ENCODE results near the gene OS9. TPM values are rescaled to one million over a fixed set of nuclear protein-coding genes. Genes with fewer than 3 reads are reported as not detected.

The OS9 gene
- total RNA-seq, 6 donors from 2014 or later, result 171 to 305 (median 278) TPM

DNA sequence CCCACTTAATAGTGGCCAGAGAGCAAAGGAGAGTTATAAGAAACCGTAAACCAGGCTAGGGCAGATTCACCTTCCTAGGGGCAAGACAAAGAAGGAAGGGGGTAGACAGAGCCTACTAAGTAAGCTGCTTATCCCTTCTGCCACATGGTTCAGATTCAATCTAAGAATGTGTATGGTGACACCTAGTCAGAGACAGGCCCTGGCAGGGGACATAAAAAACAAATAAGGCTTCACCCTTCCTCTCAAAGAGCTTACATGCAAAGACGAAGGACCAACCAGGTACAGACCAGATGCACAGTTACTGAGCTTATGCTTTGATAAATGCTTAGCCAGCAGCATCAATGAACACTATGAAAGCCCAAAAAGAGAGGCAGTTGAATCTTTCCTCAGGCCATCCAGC, 68.5 kb downstream of the OS9 start:
- ATAC-seq (ENCODE audit: low FRiP score in 2 of 2) (no peak), DNase-seq (no peak)
- peaks cover 0 to 24% (median 19%) of the 10 kb centered on the region in 4 donors for H3K27me3 ChIP-seq
- H3K9me3 ChIP-seq, result no peaks in the 10 kb centered on the region
- peaks cover 0 to 16% (median 12%) of the 10 kb centered on the region in 4 donors for H3K36me3 ChIP-seq
- H3K27ac ChIP-seq, result no peak overlapping the region
- peaks cover 26 to 34% (median 31%) of the 10 kb centered on the region in 4 donors for H3K4me1 ChIP-seq
- H3K4me3 ChIP-seq, result no peak overlapping the region
- no peak for TF ChIP-seq POLR2AphosphoS5 (IDR thresholded peaks at IDR 0.05)
- TF ChIP-seq, protein P1, sequence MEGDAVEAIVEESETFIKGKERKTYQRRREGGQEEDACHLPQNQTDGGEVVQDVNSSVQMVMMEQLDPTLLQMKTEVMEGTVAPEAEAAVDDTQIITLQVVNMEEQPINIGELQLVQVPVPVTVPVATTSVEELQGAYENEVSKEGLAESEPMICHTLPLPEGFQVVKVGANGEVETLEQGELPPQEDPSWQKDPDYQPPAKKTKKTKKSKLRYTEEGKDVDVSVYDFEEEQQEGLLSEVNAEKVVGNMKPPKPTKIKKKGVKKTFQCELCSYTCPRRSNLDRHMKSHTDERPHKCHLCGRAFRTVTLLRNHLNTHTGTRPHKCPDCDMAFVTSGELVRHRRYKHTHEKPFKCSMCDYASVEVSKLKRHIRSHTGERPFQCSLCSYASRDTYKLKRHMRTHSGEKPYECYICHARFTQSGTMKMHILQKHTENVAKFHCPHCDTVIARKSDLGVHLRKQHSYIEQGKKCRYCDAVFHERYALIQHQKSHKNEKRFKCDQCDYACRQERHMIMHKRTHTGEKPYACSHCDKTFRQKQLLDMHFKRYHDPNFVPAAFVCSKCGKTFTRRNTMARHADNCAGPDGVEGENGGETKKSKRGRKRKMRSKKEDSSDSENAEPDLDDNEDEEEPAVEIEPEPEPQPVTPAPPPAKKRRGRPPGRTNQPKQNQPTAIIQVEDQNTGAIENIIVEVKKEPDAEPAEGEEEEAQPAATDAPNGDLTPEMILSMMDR (IDR thresholded peaks at IDR 0.05), result no peak
- no peak for TF ChIP-seq POLR2A (IDR thresholded peaks at IDR 0.05)
- TF ChIP-seq EP300 (IDR thresholded peaks at IDR 0.05), result no peak
- 87 to 92% methylated on average over 2 of the region's 2 CpGs for WGBS, 2 donors

DNA sequence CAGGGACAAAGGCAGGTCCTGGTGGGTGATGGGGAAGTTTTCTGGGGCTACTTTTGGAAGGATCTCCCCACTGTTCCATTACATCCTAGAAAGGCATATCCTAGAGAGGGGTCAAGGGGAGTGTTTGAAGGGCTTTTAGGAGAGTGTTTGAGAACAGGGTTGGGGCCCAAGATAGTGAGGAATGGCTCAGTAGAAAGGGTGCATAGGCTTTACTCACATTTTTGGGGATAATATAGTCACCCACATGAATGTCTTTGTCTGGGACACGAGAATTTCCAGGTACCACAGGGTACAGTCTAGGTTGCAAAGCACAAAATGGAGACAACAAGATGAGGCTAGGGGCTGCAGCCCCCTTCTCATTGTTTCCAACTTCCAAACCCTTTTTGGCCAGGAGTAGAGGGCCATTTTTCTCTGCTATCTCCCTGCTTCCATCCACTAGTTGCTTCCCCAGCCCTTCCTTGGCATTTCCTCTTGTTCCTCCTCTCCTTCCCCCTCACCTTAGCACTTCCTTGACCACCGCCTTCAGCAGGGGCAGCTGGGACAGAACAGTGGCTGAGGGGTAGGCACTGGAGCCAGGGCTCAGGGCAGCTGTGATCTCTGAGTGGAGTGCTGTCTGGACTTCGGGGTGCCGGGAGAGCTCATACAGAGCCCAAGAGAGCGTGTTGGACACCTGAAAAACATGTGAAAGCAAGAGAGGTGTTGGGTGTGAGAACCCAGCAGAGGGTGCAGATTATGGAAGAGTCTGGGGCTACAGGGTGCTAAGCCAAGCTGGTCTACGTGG, 70.1 kb downstream of the OS9 start:
- 65 to 80% methylated on average over 6 of the region's 6 CpGs for WGBS, 2 donors
- no peak for ATAC-seq (ENCODE audit: low FRiP score in 2 of 2)
- Histone ChIP-seq H3K27ac (no peak overlapping the region), H3K9me3 (no peaks in the 10 kb centered on the region), H3K27me3 (peaks cover 0 to 24% (median 19%) of the 10 kb centered on the region in 4 donors), H3K4me3 (peak overlapping the region in 3 of 4 donors; percentile 42 to 56 (median 51)), H3K36me3 (peaks cover 0 to 8% (median 3%) of the 10 kb centered on the region in 4 donors), H3K4me1 (peaks cover 26 to 34% (median 31%) of the 10 kb centered on the region in 4 donors)
- no peak for TF ChIP-seq POLR2AphosphoS5 (IDR thresholded peaks at IDR 0.05)
- TF ChIP-seq EP300 (IDR thresholded peaks at IDR 0.05), result no peak
- TF ChIP-seq, protein P1 (IDR thresholded peaks at IDR 0.05), result no peak
- no peak for TF ChIP-seq POLR2A (IDR thresholded peaks at IDR 0.05)
- DNase-seq, result no peak

DNA sequence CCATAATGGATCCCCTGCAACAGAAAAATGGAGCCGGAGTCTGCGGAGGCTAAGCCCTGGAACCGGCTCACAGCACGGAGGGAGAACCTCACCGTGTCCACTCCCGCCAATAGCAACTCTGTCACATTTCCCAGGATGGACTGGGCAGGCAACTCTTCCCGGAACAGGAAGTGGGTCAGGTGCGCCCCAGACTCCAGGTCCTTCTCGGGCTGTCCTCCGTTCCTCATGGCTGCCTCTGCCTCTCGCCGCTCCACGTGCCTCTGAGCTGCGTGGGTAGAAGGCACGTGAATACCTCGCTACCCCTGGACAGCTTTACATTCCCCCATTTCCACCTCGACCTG, 70.7 kb downstream of the OS9 start:
- WGBS, 2 donors, result 15 to 25% methylated on average over 8 to 16 of the region's 17 CpGs
- no peak overlapping the region for H3K27ac ChIP-seq
- no peaks in the 10 kb centered on the region for H3K9me3 ChIP-seq
- peaks cover 0 to 24% (median 19%) of the 10 kb centered on the region in 4 donors for H3K27me3 ChIP-seq
- H3K4me1 ChIP-seq, result peaks cover 26 to 34% (median 31%) of the 10 kb centered on the region in 4 donors
- TF ChIP-seq POLR2A (IDR thresholded peaks at IDR 0.05), result no peak
- no peak for TF ChIP-seq POLR2AphosphoS5 (IDR thresholded peaks at IDR 0.05)
- no peak for TF ChIP-seq EP300 (IDR thresholded peaks at IDR 0.05)
- TF ChIP-seq, protein P1 (IDR thresholded peaks at IDR 0.05), result no peak
- H3K36me3 ChIP-seq, result peaks cover 0 to 10% (median 5%) of the 10 kb centered on the region in 4 donors
- peak overlapping the region in 3 of 4 donors; percentile 42 to 56 (median 51) for H3K4me3 ChIP-seq
- peak in 1 of 2 donors; percentile 52 for DNase-seq
- peak; percentile 1 to 48 for ATAC-seq (ENCODE audit: low FRiP score in 2 of 2)

DNA sequence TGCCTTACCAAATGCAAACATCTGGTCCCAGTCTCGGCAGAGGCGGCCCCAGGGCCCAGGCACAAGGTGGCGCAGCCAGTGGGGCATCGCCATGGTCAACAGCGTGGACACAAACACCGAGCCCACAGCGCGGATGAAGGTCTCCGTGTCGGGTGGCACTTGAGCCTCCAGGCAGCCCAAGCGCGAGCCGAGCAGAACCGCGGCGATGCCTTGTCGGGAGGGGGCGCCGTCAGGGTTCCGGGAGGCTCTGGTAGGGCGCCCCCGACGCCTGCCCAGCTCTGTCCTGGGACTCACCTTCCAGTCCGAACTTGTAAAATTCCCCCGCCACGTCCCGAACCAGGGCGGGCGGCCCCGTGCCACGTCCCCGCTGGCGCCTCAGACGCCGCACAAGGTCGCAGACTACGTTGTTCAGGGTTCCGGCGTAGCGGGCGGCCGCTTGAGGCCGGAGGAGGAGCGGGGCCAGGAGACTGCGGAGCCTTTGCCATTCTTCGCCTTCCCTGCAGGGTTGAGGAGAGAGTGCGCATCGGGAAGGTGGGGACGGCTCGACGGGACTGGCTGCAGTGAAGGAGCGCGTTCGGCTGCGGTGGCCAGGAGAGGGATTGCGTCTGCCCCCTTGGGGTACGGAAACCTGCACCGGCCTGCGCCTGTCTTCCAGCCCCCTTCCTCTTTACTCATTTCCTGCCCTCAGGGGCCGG, 71.2 kb downstream of the OS9 start:
- no peak overlapping the region for H3K27ac ChIP-seq
- 0 to 1% methylated on average over 11 to 56 of the region's 60 CpGs for WGBS, 2 donors
- H3K27me3 ChIP-seq, result peaks cover 0 to 24% (median 19%) of the 10 kb centered on the region in 4 donors
- TF ChIP-seq EP300 (IDR thresholded peaks at IDR 0.05), result no peak
- TF ChIP-seq, protein P1 (IDR thresholded peaks at IDR 0.05), result peak in 4 of 6 experiments; percentile 14 to 33 (median 24)
- peaks cover 26 to 34% (median 31%) of the 10 kb centered on the region in 4 donors for H3K4me1 ChIP-seq
- DNase-seq (peak; percentile 31 to 90), ATAC-seq (ENCODE audit: low FRiP score in 2 of 2) (peak; percentile 26 to 65)
- peak overlapping the region in 3 of 4 donors; percentile 42 to 56 (median 51) for H3K4me3 ChIP-seq
- peaks cover 0 to 13% (median 5%) of the 10 kb centered on the region in 4 donors for H3K36me3 ChIP-seq
- H3K9me3 ChIP-seq, result no peaks in the 10 kb centered on the region
